ENCODE data around the gene IFRD1.

IFRD1 gene

GRCh38 chr7:112439476-112439875 is 10.8 kb upstream of the IFRD1 start:
- TF ChIP-seq CTCF (conservative IDR thresholded peaks at IDR 0.05; ENCODE audit: low read depth, low read length), result no peak
- H3K4me3 ChIP-seq (ENCODE audit: low read depth, low read length), result no peak overlapping the region
- no peak for DNase-seq (ENCODE audit: low read depth)

- no peak for TF ChIP-seq CTCF (conservative IDR thresholded peaks at IDR 0.05; ENCODE audit: low read depth, low read length)
- no peak overlapping the region for H3K4me3 ChIP-seq (ENCODE audit: low read depth, low read length)
- DNase-seq (ENCODE audit: low read depth), result no peak
Measured at GRCh38 chr7:112442210-112442609, 8.1 kb upstream of the IFRD1 start.

- no peak overlapping the region for H3K4me3 ChIP-seq (ENCODE audit: low read depth, low read length)
- TF ChIP-seq CTCF (conservative IDR thresholded peaks at IDR 0.05; ENCODE audit: low read depth, low read length), result no peak
- no peak for DNase-seq (ENCODE audit: low read depth)
Measured at GRCh38 chr7:112444505-112444904, 5.8 kb upstream of the IFRD1 start.

- TF ChIP-seq CTCF (conservative IDR thresholded peaks at IDR 0.05; ENCODE audit: low read depth, low read length), result no peak
- DNase-seq (ENCODE audit: low read depth), result no peak
- no peak overlapping the region for H3K4me3 ChIP-seq (ENCODE audit: low read depth, low read length)
Measured at GRCh38 chr7:112446431-112446830, 3.8 kb upstream of the IFRD1 start.

GRCh38 chr7:112447406-112447805 is 2.9 kb upstream of the IFRD1 start:
- no peak for DNase-seq (ENCODE audit: low read depth)
- no peak overlapping the region for H3K4me3 ChIP-seq (ENCODE audit: low read depth, low read length)
- TF ChIP-seq CTCF (conservative IDR thresholded peaks at IDR 0.05; ENCODE audit: low read depth, low read length), result no peak

GRCh38 chr7:112448381-112448780 is 1.9 kb upstream of the IFRD1 start:
- DNase-seq (ENCODE audit: low read depth), result no peak
- TF ChIP-seq CTCF (conservative IDR thresholded peaks at IDR 0.05; ENCODE audit: low read depth, low read length), result no peak
- H3K4me3 ChIP-seq (ENCODE audit: low read depth, low read length), result no peak overlapping the region

- no peak overlapping the region for H3K4me3 ChIP-seq (ENCODE audit: low read depth, low read length)
- TF ChIP-seq CTCF (conservative IDR thresholded peaks at IDR 0.05; ENCODE audit: low read depth, low read length), result no peak
- no peak for DNase-seq (ENCODE audit: low read depth)
Measured at GRCh38 chr7:112448891-112449290, 1.4 kb upstream of the IFRD1 start.
